Measurements from ENCODE around the gene OSBPL3.

The OSBPL3 gene

DNA sequence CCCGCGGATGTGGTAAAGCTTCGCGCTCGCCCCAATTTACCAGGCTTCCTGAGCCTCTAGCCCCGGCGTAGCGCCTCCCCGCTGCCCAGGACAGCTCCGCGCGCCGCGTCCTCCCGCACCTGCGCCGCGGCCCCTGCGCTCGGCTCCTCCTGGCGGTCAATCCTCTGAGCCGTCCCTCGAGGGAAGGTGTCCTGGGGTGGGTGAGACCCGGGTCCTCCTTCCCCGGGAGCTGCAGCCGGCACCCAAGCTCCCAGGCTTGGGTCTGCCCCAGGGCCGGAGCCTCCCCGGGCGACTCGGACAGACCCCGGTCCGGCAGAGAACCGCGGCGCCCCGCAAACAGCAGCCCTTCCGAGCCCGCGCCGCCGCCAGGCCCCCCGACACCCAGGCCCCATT lies 512 bp downstream of the OSBPL3 start:
- DNase-seq (ENCODE audit: low read depth in 2 of 2) = no peak

DNA sequence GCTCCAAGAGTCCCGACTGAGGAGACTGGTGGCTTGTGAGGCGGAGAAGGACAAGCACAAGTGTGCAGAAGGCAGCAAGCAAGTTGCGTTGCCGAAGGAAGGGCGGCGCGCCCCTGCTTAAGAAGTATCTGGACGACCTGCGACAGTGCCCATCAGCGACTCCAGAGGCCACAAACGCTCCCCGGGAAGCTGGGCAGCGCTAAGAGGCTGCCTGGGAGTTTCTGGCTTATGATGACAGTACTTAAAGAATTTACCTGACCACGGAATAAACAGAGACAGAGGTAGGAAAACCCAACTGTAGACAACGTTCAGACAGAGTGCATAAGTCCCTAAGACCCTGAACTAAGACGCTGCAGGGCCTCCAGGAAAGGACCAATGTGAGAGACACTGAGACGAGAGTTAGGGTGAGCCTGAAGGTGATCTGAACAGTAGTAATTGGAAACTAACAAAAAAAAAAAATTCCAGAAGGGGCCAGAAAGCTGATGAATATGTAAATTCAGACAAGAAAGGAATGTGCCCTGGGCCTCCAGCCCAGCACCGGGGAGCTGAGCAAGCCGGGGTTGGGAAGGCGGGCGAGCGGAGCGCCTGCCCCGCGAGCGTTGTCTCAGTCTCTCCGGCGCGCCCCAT lies 1.0 kb downstream of the OSBPL3 start:
- DNase-seq (ENCODE audit: low read depth in 2 of 2) = no peak

DNA sequence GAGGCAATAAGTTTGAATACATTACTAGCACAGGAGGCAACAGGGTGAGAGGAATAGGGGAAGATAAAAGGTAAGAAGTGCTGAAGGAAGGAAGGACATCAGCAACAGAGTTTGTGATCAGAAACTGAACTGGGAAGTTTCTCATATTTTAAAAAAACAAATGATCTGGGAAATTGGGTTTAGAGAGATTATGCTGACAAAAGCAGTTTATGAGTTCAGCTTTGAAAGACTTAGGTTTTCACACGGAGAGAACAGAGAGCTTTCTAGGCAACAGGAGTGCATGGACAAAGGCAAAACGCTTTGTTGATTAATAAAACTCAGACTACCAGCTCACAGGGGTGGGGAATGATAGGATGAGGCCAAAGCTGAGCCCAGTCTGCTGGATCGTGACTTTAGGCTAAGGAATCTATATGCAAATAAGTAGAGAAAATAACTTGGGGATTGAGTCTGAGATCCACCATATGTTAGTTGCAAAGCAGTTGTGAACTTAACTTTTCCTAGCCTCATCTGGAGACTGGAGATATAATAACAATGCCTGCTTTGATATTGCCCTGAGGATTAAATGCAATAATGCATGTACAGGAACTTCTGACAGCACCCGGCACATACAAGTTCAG lies 4.2 kb downstream of the OSBPL3 start:
- no peak for DNase-seq (ENCODE audit: low read depth in 2 of 2)

DNA sequence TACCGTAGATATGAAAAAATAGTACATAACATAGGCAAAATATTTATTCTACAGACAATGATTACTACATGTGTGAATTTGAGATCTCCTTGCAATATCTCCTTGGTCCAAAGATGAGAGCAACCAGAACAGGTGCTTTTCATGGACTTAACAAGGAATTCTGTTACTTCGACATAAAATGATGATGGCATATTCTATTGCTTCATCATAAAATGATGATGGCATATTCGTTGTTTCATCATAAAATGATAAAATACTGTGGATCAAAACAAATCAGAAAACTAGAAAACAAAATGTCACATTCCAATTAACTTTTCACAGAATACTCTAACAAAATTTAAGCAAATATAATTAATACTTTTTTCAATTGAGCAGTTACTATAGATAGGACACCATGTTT lies 4.8 kb downstream of the OSBPL3 start:
- no peak for DNase-seq (ENCODE audit: low read depth in 2 of 2)

DNA sequence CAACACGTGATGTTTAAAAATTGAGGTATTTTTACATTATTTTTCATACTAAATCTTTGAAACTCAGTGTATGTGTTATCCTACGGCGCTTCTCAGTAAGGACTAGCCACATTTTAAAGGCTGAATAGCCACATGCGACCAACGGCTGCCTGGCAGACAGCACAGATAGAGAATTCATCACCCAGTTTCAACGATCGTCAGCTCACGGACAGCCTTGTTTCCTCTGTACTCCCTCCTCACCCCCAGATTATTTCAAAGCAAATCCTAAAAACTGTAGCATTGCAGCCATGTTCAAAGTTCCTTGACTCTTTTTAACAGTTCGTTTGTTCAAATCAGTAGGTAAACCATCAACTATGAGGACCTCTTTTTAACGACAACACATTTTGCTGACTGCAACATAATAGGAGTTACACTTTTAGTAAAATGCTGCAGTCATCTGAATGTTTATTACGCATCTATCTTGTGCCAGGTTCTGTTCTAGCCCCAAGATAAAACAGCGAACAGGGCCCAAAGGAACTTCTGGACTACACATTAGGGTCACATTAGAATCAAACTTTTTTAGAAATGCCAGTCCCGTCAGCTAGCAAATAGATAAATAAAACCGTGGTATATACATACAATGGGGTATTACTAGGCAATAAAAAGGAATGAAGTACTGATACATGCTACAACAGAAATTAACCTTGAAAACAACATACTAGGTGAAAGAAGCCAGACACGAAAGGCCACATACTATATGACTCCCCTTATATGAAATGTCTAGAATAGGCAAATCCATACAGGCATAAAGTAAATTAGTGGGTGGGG lies 5.7 kb downstream of the OSBPL3 start:
- no peak for DNase-seq (ENCODE audit: low read depth in 2 of 2)

DNA sequence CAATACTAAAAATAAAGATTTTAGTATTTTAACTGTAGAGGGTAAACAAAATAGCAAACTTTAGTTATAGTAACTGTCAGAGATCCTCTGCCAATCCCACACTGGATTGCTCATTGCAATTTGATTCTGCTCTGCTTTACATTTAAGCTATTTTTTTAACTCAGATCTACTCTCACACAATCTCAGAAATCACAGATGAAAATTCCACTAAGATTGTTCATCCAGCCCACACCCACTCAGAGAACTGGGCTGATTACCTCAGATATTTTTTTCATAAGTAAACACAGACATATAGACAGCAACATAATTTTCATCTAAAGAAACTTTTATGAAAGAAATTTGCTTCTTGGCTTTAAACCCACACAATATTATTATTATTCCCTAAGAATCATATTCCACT lies 7.0 kb downstream of the OSBPL3 start:
- no peak for DNase-seq (ENCODE audit: low read depth in 2 of 2)

DNA sequence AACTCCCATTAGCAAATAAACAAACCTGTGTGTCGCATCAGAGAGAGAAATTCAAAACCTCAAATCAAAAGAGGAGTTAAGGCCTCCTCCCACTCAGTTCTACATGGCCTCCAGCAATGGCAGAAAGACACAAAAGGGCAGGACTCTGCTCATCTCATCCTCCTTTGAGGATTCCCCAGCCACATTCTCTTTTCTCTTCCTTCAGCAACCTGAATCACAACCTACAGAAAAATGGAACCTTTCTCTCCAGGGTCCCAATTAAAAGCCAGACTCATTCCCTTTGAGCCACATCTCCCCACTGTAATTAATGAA lies 7.9 kb downstream of the OSBPL3 start:
- no peak for DNase-seq (ENCODE audit: low read depth in 2 of 2)

DNA sequence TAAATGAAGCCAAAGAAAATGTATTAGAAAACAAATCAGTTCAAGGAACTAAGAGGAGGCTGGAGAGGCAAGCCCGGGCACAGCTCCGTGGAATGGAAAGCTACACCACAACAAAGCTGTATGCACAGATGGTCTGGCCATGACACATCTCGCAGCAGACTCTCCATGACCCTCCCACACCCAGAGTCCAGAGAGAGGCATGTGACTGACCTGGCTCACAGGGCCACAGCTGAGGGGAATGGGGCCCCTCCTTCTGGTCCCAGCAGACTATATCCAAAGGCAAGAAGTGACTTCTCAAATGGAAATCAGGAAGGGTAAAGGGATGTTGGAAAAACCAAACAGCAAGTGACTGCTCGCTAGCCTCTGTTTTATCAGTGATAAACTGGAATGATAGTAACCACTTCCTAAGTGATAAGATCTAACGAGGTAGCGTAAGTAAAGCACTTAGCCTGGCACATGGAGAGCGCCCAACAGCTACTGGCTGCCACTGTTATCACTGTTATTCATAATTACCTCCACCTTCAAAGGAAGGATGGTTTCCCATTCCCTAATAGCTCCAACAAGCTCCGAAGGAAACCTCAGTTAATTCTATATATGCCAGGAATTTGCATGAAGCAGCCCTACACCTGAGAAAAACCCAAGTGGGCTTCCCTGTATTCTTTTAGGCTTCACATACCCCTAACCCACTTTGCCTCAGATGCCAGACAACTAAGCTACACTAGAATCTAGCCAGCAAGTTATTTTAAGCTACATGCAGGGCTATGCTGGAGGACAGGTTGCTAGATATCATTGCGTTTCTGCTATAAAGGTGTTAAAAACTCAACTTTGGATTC lies 8.4 kb downstream of the OSBPL3 start:
- no peak for DNase-seq (ENCODE audit: low read depth in 2 of 2)

DNA sequence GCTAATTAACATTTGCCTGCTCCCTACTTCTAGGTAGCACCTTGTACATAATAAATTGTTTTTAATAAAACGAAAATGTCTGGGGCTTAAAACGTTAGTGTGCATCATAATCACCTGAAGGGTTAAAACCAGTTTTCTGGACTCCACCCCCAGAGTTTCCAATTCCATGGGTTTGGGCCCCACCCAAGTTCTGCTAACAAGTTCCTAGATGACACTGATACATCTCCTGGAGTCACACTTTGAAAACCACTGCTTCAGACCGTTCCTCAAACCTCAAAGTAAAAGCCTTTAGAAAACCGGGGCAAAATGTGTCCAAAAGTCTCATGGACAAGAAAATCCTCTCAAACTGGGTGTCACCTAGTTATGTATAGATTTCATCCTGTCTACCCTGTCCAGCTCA lies 9.3 kb downstream of the OSBPL3 start:
- no peak for DNase-seq (ENCODE audit: low read depth in 2 of 2)

DNA sequence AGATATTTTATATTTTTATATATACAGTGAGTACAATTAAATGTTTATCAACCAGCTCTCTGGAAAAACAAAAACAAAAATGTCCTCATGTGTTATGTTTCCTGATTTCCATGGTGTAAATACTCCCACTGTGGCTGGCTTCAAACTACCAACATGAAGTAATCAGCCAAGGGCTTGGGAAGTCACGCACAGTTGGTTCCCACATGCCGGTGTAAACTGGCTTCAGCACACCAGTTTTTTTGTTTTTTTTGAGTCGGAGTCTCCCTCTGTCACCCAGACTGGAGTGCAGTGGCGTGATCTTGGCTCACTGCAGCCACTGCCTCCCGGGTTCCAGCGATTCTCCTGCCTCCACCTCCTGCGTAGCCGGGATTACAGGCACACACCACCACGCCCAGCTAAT lies 11.8 kb downstream of the OSBPL3 start:
- no peak for DNase-seq (ENCODE audit: low read depth in 2 of 2)

DNA sequence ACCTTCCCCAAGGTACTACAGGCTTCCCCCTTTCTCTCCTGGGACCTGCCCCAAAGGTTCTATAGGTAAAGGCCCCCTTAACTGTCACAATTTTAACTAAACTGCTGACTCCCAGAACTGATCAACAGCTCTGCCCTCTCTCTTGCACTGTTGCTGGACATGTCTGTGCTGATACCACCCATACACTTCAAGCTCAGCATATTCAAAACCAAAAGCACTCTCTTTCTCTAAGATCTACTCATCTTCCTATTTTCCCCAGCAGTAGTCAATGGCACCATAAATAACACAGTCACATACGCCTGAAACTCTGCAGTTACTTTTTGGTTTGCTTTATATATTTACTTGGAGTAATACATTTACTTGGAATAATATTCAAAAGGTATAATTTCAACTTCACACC lies 12.3 kb downstream of the OSBPL3 start:
- DNase-seq (ENCODE audit: low read depth in 2 of 2) = no peak

DNA sequence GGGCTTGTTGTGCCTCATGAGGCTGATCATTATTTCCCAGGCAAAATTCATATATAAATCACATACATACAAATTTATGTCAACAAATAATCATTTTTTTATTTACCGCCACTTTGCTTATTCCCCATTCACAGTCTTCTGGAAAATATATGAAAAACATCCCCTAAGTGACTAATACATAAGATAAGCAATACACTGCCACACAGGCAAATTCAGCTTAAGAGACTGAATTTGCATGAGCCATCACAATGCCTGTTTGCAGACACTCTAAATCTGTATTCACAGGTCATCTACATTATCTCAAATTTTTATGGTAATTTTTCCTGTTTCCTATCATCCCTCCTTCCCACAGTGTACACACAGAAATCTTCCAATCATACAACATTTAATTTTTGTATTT lies 13.2 kb downstream of the OSBPL3 start:
- DNase-seq (ENCODE audit: low read depth in 2 of 2) = no peak

DNA sequence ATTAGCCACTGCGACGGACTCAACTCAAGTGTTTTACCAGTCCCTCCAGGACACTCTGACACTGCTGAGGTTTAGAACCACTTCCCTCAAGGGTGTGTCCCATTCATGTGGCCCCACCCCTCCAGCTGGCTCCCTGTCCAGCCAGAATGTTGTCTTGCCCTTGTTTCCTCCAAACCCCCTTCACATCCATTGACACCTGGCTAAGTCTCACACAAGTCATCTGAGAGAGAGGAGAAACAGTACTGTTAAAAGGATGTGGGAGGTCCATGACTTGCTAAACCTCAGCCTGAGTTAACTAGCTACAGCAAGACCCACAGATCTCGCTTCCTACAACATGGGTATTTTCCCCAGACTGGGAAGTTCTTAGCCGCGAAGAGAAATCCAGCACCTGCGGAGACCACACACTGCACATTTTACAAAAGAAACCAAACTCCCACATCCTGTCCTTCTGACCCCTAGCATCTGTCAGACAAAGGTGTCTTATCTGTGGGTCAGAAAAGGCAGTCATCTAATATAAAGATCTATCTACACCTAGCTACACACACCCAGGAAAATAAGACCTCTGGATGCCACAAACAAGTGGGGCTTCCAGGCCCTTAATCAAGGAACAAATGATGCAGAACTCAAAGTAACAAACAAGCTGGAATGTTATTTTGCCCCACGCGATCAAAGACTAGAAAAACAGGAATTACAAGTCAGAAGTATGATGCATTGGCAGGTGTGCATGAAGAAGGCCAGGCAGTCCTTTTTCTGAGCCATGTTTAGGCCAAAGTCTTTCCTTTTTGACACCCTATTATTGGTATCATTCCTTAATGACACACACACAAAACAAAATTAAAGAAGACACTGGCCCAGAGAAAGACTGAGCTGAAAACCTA lies 13.9 kb downstream of the OSBPL3 start:
- DNase-seq (ENCODE audit: low read depth in 2 of 2) = no peak

DNA sequence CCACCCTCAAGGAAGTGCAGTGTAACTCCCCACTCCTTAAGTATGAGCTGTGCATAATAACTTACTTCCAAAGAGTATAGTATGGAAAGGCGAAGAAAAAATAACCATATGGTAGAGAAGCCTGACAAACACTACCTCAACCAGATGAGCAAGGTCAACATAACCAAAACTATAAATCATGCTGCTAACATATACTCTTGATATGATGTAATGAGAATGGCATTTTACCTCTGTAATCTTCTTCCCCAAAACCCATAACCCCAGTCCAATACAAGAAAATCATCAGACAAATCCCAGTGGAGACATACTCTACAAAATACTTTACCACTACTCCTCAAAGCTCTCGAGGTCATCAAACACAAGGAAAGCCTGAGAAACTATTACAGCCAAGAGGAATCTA lies 15.8 kb downstream of the OSBPL3 start:
- no peak for DNase-seq (ENCODE audit: low read depth in 2 of 2)

DNA sequence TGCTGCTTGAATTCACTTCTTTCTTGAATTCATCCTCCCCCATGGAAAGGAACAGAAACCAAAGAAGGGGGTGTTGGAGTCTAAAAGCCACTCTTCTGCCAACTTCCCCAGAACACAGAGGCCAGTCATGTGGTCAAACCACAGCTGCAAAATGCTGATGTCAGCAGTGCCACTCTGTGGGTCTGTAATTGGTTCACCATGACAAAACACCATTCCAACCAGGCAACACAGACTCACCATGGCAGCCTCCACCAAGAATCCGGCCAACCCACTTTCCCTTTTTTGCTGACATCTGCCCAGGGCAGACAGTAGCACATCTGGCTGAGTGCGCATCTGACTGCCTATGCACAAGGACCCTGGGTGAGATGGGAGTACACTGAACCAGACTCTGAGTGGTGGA lies 16.8 kb downstream of the OSBPL3 start:
- DNase-seq (ENCODE audit: low read depth in 2 of 2) = no peak

DNA sequence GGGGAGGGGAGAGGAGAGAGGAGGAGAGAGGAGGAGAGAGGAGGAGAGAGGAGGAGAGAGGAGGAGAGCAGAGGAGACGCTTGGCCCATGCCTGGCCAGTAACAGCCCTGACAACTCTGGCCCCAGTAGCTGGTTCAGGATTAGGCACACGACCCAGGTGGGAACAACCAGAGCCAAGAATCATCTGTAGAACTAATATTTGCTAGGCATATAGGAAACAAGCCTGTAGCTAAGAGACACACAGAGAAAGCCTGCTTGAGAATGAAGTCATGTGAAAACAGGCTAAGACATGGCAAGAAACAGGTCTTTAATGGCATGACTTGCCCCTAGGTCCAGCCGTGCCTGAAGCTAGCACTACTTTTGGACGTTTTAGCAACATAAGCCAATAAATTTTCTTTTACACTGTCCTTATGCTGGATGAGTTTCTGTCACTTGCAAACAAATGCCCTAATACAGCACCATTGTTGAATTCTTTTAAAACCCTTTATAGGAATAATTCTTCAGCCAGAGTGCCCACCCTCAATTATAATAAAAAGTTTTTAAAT lies 17.5 kb downstream of the OSBPL3 start:
- no peak for DNase-seq (ENCODE audit: low read depth in 2 of 2)

DNA sequence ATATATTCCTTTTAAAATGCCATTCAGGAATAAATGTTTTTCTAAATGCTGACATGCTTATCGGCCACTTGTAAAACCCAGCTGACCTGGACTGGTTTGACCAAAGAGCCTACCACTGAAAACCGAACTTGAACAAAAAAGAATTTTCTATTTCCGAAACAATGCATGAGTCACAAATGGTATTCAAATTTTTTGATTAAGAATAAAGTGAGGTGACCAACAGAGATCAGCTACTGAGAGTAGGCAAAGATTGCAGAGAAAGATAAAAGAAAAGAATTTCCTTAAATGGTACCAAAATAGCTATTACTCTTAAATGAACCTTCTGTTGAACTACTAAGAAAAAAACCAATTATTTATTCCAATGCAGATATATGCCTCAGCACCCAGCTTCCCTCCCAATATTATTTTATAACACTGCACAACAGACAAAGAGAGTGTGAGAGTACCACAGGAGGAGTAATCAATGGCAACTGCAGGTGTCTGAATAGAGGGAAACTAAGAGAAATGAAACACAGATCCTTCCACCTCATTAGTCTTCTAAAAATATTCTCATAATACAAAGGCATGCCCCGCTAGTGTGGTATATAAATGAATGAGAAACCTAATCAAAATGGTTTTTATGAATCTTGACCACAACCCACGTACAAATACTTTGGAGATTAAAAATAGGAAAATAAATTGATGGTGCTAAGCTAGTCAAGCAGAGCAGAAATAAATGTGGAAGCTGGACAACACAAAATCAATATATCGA lies 20.1 kb downstream of the OSBPL3 start:
- no peak for DNase-seq (ENCODE audit: low read depth in 2 of 2)

DNA sequence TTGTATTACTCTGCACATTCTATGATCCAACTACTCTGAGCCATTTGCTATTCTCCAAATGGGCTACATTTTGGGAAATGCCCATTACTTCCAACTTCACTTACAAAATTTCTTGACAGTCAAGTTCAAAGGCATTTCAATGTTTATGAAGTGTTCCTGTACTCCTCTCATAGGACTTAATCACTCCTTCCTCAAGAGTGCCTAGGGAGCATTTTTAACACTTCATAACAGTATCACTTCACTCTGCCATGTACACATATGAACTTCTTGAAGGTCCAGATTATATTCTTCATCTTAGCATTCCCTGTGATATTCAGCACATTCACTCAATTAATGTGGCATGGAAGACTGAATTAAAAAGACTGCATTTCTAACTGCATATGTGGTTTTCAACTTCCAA lies 21.6 kb downstream of the OSBPL3 start:
- no peak for DNase-seq (ENCODE audit: low read depth in 2 of 2)

DNA sequence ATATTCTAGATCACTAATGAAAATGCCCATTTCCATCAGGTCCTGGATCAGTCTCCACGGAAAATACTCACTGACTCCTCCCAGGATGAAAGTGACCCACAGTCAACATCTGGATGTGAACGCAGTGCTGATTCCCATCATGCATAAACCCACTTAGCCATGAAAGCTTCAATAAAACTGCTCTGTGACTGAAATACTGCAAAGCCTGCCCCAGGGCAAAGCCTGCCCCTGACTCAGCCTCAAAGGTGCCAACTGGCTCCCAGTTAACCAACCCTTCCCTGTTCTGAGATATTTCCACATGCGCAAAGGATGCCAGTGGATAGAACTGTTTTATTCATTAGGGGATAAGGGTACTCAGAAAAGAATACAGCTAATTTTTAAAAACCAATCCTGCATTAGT lies 24.0 kb downstream of the OSBPL3 start:
- no peak for DNase-seq (ENCODE audit: low read depth in 2 of 2)

DNA sequence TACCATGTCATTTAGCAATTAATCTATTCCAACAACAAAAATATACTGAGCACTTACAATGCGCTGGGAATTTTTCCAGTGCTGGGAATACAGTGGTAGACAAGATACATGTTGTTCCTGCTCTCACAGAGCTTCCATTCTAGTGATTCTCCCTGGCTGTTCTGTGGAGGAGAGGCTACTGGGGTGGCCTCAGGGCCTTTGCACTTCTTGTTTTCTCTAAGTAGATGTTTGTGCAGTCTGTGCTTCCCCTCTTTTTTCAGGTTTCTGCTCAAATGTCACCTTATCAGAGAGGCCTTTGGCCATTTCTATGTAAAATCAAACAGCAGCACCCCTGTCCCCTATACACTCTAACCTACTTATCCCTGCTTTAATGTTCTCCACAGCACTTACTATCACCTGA lies 24.7 kb downstream of the OSBPL3 start:
- DNase-seq (ENCODE audit: low read depth in 2 of 2) = no peak

DNA sequence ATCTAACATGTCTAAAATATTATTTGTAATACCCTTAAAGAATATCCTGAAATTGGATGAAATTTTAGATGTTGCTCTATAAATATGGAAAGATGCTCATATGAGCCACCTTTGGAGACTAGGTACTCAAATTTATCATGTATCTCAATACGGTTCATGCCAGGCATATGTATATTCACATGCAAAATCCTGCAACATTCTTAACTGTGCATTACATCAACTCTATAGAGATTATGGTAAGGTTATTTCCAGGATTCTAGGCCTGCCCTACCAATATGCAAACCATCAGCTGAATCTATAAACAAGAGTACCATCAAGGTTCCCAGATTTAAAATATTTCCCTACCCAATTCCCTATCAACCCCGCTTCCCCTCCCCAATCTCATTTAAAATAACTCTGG lies 27.5 kb downstream of the OSBPL3 start:
- DNase-seq (ENCODE audit: low read depth in 2 of 2) = no peak
